HG03139 (cell line): ENCODE measurements around the gene E4F1.

ENCODE experiments used
- ATAC-seq: cut with Tn5 transposase; IDR thresholded peaks from one replicate; pipeline ENCODE4 v1.9.1; 2021; ENCODE audit not compliant: unreplicated experiment

E4F1 gene

DNA sequence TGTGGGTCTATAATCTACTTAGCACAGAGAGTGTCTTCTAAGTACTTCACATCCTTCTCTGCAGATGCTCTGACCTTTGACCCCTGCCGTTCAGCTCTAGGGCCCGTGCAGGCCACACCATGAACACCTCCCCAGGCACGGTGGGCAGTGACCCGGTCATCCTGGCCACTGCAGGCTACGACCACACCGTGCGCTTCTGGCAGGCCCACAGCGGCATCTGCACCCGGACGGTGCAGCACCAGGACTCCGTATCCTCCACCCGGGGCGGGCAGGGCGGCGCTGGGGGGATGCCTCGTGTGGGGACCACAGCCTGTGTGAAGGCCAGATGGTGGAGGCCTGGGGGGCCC lies 17.5 kb upstream of the E4F1 start:
- ATAC-seq = no peak

DNA sequence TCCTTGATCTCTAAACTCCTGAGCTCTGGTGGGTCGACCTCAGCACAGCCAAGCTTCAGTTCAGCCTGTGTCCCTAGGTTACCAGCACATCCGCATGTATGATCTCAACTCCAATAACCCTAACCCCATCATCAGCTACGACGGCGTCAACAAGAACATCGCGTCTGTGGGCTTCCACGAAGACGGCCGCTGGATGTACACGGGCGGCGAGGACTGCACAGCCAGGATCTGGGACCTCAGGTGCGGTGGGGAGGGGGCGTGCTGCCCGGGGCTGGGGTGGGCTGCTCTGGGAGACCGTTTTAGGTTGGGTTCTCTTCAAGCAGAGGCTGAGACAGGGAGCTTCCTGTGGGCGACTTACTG lies 17.0 kb upstream of the E4F1 start:
- no peak for ATAC-seq

GRCh38 chr16:2206780-2207433 lies 16.5 kb upstream of the E4F1 start:
- no peak for ATAC-seq

GRCh38 chr16:2207872-2208271 lies 15.5 kb upstream of the E4F1 start:
- ATAC-seq = no peak

DNA sequence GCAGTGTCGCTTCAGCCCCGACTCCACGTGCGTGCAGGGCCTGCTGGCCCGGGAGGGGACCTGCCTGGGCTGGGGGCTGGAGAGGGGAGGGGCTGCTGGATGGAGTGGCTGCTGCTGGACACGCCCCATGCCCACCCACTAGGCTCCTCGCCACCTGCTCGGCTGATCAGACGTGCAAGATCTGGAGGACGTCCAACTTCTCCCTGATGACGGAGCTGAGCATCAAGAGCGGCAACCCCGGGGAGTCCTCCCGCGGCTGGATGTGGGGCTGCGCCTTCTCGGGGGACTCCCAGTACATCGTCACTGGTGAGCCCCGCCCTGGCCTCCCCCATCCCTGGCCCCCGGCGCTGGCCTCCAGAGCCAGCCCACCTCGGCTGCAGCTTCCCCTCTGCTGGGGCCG lies 15.1 kb upstream of the E4F1 start:
- ATAC-seq = no peak

DNA sequence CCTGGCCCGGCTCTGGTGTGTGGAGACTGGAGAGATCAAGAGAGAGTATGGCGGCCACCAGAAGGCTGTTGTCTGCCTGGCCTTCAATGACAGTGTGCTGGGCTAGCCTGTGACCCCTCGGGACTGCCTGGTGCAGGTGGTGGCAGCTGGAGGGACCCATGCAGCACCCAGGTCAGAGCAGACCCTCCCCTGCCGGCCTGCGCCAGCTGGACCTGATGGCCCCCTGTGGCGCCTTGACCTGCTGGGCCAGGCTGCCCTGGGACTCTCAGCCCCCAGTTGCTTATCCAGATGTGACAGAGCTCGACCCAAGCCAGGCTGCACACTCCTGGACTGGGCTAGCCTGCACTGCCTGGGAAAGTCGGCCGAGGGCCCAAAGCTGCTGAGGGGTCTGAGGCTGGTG lies 14.6 kb upstream of the E4F1 start:
- no peak for ATAC-seq

DNA sequence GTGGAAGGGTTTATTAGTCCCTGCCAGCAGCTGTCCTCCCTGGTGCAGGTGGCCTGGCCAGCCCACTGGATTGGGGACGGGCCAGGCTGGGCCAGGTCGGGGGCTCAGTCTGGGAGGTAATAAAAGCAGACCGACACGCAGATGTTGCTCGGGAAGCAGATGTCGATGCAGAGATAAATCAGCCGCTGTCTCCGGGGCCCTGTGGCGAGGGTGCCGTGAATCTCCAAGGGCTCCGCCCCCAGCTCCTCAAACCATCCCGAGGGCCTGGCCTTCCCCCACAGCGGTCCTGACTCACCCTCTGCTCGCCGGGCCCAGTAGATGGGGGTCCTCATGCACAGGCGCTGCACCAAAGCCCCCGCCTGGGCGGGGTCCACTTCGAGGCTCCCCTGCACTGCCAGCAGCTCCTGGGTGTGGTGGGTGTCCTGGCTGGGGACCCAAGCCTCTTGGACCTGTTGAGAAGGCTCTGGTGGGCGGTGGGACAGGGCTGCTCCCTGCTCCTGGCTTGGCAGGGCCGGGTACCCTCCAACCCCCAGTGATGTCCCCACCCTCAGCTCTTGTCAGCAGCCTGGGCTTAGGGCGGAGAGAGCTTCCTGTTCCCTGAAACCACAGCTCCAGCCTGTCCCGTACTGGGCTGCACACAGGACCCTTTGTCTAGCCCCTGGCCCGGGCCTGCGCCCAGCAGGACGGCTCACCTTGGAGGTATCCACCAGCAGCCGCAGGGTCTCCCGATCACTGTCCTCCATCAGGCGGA lies 14.0 kb upstream of the E4F1 start:
- ATAC-seq = no peak

DNA sequence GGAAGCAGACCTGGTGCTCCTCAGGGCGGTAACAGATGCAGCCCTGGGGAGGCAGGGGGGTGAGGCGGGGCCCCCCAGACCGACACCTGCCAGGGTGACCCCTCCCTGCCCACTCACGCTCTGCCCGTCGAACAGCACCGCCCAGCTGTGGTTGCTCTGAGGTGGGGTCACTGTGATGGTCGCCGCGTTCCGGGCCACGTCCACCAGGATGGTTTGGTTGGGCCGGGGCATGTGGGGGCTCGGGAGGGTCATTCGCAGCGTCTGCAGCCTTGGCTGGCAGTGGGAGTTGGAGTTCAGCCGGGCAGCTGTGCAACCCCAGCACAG lies 13.4 kb upstream of the E4F1 start:
- no peak for ATAC-seq

- no peak for ATAC-seq
Observed at GRCh38 chr16:2210386-2211365, 12.7 kb upstream of the E4F1 start, which contains the start of gene BRICD5. TSS of gene BRICD5 (minus strand) at chr16:2210863. CDS start at chr16:2210833, 30 bp downstream.

DNA sequence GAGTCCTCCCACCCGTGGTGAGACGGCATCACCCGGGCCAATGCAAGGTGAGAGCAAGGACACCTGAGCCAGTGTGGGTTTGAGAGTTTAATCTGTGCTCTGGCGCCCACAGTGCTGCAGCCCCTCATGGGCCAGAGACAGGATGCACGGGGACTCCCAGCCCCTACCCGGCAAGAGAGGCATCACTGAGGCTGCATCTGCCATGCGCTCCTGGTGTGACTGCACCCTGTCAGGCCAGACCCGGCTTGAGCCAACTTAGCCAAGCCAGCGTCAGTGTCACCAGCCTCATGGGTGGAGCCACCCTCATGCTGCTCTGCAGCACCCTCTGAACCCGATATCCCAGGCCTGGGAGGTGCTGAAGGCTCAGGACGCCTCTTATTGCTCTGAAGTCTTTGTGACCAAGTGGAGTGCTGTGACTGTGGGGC lies 11.5 kb upstream of the E4F1 start:
- ATAC-seq = no peak

DNA sequence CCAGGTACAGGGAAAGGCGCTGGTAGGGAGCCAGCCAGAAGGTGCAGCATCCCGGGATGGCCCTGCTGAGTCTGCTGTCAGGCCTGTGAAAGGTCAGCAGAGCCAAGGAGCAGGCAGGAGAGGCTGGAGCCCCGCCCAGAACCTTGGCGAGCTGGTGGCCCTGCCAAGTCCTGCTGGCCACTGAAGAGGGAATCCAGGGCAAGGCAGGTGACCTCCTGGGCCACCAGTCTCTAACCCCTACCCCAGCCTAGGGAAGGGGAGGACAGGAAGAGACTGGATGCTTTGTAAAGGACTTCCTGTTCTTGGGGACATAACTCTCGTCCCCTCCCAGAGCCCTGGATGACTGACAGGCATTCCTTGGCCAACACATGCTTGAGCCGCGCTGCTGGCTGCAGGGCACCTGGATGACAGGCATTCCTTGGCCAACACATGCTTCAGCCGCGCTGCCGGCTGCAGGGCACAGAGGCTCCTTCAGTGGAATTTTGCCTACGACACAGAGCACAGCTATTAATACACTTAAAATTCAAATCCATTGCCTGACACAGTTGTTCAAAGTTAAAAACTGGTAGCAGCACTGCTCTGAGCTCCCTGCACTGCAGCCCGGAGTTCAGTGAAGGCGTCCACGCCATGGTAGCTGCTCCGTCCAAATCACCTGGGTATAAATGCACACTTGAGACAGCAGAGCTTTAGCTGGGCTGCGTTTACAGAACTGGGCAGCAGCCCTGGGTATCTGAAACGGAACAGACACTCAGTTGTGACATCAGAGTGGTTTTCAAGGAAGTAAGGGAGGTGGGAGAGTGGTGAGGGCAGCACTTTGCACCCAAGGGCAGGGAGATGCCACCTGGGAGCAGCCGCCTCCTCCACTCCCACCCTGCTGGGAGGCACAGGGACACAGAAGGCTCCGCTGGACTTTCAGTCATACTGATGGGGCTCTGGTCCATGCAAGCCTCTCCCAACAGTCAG lies 10.7 kb upstream of the E4F1 start:
- ATAC-seq = no peak

DNA sequence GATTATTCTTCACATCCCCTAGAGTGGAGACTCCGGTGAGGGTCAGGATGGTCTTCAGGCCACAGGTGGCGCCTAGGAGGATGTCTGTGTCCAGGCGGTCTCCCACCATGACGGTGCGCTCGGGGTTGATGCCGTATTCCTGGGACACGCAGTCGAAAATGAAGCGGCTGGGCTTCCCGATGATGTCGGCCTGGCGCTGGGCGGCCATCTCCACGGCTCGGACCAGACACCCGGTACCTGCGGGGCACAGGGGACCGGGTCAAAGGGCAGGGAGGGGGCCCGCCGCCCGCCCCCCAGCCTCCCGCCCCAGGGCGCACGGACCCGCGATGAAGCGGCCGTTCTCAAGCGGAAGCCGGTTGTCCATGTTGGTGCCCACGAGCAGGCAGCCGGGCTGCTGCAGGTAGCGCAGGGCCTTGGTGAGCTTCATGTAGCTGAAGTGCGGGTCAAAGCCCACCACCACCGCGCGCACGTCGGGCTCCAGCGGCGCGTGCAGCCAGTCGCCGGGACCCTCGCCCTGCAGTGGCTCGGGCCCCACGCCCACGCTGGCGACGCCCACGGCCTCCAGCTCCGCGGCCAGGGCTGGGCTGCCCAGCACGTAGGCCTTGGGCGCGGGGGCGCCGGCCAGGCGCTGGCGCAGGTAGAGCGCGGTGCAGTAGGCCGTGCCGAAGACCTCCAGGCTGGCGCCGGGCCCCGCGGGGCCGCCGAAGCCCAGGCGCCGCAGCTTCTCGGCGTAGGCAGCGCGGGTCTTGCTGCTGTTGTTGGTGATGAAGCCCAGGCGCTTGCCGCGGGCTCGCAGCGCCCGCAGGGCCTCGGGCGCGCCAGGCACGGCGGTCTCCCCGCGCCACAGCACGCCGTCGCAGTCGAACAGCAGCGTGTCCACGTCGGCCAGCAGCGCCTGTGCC lies 9.3 kb upstream of the E4F1 start:
- ATAC-seq = no peak

DNA sequence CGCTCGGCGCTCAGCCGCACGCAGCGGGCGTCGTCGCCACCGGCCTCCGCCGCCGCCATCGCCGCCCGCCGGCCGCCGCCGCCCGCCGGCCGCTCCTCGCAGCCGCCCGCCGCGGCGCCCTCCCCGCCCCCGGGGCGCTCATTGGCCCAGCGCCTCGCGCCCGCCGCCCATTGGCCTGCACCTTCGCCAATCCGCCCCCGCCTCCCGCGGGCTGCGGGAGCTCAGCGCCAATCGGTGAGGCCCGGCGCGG lies 8.7 kb upstream of the E4F1 start, which contains the start of gene PGP:
PGP (minus strand) TSS at position 122 of the 250 bp plus-strand sequence; CDS start at position 59, 63 bp downstream.
- ATAC-seq = peak; percentile 82

GRCh38 chr16:2216330-2216729 lies 7.1 kb upstream of the E4F1 start:
- no peak for ATAC-seq

DNA sequence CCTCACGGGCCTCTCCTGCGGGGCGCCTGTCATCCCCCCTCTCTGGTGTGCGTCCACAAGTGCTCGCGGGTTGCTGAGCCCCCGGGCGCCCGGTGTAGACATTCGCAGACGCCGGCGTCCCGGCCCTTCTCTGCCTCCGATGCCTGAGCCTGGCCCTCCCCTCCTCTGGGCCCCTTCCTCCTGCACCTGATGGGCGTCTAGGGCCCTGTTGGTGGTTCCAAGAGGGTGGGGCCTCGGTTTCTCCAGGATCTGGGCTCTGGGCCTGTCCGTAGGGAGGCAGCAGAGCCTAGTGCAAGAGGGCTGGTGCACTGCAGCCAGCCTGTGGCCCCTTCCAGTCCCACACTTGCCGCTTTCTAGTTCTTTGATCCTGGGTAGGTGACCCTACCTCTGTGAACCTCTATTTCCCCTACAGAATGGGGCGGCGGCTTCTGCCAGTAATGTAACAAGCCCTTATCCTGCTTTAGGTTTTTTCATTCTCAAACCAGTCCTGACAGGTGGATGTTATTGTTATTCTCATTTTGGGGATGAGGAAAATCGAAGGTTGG lies 623 bp downstream of the E4F1 start:
- ATAC-seq = no peak

GRCh38 chr16:2226245-2226793 lies 2.9 kb downstream of the E4F1 start:
- no peak for ATAC-seq

GRCh38 chr16:2226918-2227317 lies 3.5 kb downstream of the E4F1 start:
- ATAC-seq = no peak

- ATAC-seq = no peak
Observed at GRCh38 chr16:2228161-2228824, 4.9 kb downstream of the E4F1 start.

- ATAC-seq = no peak
Observed at GRCh38 chr16:2229091-2229490, 5.7 kb downstream of the E4F1 start.
